ENCODE measurements around the gene GNAT1.

Gene GNAT1

DNA sequence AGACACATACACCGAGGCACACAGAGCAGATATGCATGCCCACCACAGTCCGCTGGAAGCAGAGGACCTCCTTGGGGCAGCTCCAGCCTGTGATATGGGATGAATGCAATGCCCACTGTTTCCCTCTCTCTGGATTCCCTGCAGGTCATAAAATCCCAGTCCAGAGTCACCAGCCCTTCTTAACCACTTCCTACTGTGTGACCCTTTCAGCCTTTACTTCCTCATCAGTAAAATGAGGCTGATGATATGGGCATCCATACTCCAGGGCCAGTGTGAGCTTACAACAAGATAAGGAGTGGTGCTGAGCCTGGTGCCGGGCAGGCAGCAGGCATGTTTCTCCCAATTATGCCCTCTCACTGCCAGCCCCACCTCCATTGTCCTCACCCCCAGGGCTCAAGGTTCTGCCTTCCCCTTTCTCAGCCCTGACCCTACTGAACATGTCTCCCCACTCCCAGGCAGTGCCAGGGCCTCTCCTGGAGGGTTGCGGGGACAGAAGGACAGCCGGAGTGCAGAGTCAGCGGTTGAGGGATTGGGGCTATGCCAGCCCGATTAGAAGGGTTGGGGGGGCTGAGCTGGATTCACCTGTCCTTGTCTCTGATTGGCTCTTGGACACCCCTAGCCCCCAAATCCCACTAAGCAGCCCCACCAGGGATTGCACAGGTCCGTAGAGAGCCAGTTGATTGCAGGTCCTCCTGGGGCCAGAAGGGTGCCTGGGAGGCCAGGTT, at the start of gene GNAT1:
Gene GNAT1 (plus strand): TSS at position 675 of the 725 bp plus-strand sequence. CDS start 116 bp downstream, outside the sequence.
- no peak for DNase-seq

GRCh38 chr3:50146316-50146901, 45.0 kb upstream of the GNAT1 start:
- DNase-seq = no peak

DNA sequence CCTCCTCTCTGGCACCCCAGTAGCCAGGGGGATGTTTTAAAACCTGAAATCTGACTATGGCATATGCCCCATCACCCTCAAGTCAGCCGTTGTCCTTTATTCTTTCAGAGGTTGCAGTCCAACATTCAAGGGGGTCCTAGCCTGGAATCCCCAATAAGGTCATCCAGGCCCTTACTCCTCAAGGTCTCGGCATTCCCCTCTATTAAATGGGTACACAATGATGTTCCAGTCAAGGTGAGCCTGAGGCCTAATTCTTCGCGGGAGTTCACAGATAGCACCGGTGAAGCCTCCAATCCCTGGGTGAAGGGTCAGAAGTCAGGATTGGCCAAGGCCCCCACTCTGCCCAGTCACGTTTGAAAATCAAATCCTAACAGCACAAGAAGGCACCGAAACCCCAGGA, 44.4 kb upstream of the GNAT1 start:
- DNase-seq = no peak

DNA sequence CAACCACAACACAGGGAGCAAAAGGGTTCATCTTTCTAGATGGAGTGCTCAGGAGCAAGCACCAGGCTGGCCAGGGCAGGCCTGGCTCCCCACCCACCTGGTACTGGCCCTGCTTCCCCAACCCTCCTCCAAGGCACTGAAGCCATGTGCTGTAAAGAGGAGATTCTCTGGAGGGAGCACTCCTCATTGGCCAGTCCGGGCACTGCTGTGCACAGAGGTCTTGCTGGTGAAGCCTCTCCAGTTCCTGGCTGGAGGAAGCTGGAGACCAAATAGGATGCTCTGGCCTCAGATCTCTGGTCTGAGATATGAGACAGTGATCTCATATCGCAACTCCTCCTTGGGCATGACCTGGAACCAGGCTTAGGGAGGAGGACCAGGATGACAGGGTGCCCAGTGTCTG, 44.0 kb upstream of the GNAT1 start:
- DNase-seq = no peak

DNA sequence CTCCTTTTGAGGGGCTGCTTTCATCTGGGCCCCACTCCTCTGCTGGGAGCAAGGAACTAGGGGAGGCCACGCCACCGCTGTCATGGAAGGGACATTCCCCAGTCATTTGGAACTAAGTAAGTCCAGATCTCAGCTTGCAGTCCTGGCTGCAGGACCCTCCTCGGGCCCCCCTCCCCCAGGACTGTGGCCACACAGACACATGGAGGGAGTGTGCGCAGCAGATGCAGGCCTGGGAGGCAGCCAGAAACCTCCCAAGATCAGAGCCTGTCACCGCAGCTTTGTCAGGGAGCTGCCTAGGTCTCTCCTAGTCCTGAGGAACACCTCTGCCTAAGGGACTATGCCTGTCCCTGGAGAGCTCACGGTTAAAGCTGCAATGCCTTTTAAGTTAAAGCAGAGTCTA, 43.5 kb upstream of the GNAT1 start:
- no peak for DNase-seq

DNA sequence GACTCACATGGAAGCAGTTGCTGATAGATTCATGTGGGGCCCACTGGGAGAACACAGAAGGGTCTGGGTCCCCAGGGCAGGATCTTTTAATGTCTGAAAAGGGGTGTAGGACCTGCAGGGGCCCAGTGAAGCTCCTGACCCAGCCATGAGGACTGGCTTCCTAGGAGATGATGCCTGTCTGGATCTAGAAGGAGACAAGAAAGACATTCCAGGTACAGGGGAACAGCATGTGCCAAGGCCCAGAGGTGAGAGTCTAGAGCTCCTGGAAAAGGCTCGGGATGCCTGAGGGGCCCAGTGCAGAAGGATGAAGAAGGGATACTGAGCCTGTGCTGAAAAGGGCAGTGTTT, 41.0 kb upstream of the GNAT1 start:
- no peak for DNase-seq

- DNase-seq = no peak
These were observed 40.3 kb upstream of the GNAT1 start for GRCh38 chr3:50150863-50151686.

GRCh38 chr3:50151728-50152127, 39.7 kb upstream of the GNAT1 start:
- DNase-seq = no peak

DNA sequence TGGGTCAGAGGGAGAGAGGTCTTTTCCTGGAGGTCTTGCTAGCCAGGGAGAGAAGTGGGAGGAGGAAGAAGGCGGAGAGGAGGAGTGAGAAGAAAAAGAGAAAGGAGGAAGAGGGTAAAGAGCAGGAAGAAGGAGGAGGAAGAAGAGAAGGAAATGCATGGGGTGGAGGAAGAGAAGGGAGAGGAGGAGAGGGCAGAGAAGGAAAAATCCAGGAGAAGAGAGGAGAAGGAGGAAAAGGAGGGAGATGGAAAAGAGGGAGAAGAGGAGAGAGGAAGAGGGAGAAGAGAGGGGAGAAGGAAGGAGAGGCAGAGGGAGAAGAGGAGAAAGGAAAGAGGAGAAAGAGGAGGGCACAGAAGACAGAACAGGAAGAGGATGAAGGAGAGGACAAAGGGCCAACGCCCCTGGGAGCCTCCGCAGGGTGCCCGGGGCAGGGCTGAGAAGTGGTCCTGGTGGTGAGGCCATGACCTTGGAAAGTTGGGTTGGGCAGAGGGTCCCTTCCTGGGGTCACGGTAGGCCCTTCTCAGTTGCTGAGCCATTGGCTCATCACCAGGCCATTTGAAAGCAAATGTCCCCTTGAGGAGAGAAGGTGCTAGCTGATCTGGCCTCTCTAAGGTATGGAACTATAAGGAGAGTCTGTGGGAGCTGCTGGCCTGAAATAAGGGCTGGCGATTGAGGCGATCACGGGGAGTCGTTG, 37.5 kb upstream of the GNAT1 start:
- no peak for DNase-seq

- DNase-seq = no peak
These were observed 37.0 kb upstream of the GNAT1 start for GRCh38 chr3:50154476-50154839.

DNA sequence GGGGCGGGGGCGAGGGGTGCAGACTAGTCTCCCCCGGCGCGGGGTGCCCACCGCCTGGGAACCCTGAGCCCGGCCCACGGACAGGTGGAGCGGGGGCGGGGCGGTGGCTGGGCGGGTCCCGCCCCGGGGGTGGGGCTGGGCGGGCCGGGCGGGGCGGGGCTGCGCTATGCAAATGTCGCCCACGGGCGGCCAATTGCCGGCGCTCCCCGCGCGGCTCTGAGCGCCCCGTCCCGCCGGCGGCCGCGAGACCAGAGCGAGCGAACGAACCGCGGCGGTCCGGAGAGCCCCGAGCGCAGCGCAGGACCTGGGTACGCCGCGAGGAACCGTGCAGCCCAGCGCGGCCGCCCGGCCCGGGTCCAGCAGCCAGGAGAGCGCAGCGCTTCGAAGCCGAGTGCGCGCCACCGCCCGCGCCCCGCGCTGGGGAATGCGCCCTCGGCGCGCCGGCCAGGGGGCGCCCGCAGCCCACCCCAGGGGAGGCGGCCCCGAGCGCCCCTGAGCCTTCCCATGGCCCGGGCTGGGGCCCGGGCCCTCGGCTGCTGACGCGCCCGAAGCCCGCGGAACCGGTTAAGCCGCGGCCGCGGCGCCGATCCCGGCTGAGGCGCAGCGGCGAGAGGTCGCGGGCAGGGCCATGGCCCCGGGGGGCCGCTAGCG, 36.4 kb upstream of the GNAT1 start, which contains the start of gene SEMA3F:
Gene SEMA3F (plus strand): TSS at position 485 of the 651 bp plus-strand sequence. CDS start 4,299 bp downstream, outside the sequence.
- peak; percentile 44 for DNase-seq

DNA sequence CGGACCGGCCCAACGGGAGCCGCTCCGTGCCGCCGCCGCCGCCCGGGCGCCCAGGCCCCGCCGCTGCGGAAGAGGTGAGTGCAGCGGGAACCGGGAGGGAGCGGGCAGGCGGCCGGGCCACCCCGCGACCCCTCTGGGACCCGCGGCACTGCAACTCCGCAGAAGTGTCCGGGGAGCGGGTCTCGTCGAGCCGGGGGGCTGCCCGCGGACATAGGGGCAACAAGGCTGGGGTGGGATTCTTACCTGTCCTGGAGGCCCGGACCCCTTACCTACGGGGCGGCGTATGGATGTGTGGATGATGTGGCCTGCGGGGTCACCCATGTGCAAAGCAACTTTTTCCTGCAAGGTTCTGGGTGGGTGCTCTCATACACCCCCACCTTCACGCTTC, 35.9 kb upstream of the GNAT1 start:
- no peak for DNase-seq

- DNase-seq = no peak
These were observed 35.5 kb upstream of the GNAT1 start for GRCh38 chr3:50155891-50156290.

DNA sequence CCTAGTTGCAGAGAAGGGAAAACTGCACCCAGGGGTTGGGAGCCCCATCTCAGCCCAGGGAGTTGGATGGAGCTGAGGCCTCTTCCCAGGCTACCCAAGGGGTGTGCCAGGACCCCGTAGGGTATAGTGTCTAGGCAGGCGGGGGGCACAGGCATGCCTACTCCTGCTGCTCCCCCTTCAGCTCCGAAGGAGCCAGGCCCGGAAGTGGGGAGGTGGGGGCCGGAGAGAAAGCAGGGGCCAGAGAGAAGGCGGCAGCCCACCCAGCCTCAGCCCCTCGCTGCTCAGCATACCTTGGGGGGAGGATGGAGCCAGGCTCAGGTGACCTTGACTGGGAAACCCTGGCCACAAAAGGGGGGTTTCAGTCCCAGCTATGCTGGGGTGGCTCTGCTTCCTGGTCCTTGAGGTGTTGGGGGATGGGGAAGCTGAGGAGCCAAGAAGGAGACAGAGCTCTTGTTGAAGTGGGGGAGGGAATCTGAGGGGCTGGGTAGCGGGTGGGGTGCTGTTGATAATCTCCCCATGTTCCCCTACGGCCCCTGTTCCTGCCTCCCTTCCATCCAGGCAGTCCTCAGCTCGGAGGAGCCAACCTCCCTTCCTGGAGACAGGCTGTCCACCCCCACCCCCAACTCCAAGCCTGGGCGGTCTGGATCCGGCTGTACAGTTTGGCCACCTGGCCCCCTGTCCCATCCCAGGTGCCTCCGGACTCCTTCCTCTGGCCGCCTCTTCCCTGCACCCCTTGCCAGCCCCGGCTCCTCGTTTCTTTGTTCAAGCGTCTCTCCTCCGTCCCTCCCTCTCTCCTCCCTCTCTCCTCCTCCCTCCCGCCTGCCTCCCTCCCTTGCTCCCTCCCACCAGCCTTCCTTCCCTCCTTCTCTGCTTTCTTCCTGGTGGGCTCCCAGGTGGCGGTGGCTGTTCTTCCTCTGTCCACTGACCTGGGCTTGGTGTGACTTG, 34.6 kb upstream of the GNAT1 start:
- no peak for DNase-seq

- no peak for DNase-seq
These were observed 33.4 kb upstream of the GNAT1 start for GRCh38 chr3:50157827-50158529.

GRCh38 chr3:50158530-50159146, 32.8 kb upstream of the GNAT1 start:
- DNase-seq = no peak

GRCh38 chr3:50160561-50160983, 30.8 kb upstream of the GNAT1 start:
- DNase-seq = no peak

DNA sequence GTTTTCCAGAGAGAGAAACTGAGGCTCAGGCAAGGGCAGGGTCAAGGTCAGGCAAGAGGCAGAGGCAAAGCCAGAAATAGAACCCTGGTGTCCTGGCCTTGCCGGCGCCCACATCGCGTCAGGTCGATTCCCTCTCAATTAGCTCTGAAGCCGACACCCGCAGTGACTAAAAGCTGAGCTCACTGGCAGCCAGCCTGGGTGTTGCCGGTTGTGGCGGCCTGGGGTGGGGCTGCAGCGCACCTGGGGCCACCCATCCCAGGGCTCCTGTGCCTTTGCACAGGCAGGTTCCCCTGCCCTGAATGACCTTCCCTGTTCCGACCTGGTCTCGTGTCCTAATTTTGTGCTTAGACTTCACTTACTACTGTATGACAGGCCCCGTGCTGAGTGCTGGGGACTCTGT, 30.1 kb upstream of the GNAT1 start:
- no peak for DNase-seq

GRCh38 chr3:50162034-50162883, 29.2 kb upstream of the GNAT1 start:
- no peak for DNase-seq

All from amniotic stem cell (primary cell).